DMS 273 (cell line): ENCODE data around the gene TIMM23B.
"Not testable (repeated sequence)": the region's sequence is repeated elsewhere in the genome, so short reads cannot be mapped to it uniquely, and the experiment has no call there.

Experiments
- DNase-seq: peaks from one replicate; lab custom pipeline; 2025; ENCODE audit not compliant: unreplicated experiment; lab: John Stamatoyannopoulos, UW

The TIMM23B gene

GRCh38 chr10:49941447-49942338 is at the start of gene TIMM23B, which contains the start of gene PARG:
Gene TIMM23B, plus strand, starts transcription at chr10:49942053. Its CDS starts 142 bp downstream, at chr10:49942195.
Gene PARG, minus strand, starts transcription at chr10:49942027. Its CDS starts 302 bp downstream, at chr10:49941725.
- peak; percentile 91 for DNase-seq

GRCh38 chr10:49899999-49900398 is 41.9 kb upstream of the TIMM23B start:
- DNase-seq: not testable (repeated sequence)

DNA sequence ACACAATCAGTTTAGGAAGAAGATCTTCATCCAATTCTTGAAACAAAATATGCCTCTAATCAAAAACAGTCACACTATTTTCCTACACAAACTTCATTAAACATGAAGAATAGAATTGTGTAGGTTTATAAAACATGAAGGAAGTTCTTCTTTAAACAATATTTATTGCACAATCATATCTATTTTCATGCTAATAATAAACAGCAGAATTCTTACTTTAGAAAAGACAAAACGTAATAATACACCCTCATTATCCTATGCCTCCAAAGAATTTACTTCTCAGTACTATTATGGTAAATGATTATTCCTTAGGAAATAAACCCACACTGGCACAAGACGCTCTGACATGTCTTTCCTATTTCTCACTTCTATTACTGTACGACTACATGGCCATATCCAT is 41.4 kb upstream of the TIMM23B start:
- not testable (repeated sequence) for DNase-seq

GRCh38 chr10:49903829-49904228 is 38.0 kb upstream of the TIMM23B start:
- not testable (repeated sequence) for DNase-seq

DNA sequence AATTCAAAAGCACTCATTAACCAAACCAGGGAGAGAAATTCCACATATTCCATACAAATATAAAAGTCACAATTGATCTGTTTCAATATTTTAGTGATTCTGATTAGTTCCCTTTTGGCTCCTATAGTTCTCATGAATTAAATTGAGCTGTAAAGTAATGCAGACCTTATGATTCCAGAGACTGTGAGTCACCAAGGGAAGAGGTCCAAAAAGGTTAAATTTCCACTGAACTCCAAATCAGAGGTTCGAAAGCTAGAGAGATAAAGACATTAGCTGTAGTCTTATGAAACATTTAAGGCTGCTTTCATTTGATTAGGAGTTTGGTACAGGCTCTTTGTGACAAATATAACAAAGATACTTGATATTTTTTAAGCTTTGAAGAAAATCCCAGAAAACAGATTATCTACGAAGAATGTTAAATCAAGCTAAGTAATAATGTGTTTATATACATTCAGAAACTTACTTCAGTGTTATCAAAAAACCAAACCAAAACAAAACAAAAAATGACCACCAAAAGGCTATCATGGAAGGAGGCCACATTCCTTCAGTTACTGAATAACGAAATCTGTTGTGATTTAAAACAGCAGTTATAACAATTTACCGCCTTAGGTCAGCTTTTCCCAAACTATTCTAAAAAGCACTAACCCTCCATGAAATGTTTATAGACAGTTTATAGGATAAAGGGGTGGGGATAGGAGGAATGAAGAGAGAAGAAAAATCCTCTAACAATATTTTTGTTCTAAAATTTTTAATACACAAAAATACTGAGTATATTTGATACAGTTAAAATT is 33.4 kb upstream of the TIMM23B start:
- DNase-seq: not testable (repeated sequence)

- DNase-seq: not testable (repeated sequence)
Observed at GRCh38 chr10:49910295-49910694, 31.6 kb upstream of the TIMM23B start.

- not testable (repeated sequence) for DNase-seq
Observed at GRCh38 chr10:49916451-49916850, 25.4 kb upstream of the TIMM23B start.

DNA sequence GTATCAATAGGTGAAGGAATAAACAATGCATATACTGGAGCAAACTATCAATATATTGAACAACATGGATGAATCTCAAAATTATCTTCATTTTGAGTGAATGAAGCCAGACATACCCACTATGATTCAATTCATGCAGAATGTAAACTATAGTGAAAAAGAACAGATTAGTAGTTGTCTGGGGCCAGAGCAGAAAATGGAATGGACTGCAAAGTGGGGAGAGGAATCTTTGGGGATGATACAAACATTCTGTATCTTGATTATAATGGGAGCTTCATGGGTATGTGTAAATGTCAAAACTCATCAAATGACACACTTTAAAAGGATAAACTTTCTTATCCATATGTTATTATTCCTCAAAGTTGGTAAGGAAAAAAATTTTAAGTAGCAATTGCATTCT is 23.9 kb upstream of the TIMM23B start:
- DNase-seq: not testable (repeated sequence)

GRCh38 chr10:49922041-49922440 is 19.8 kb upstream of the TIMM23B start:
- not testable (repeated sequence) for DNase-seq

- not testable (repeated sequence) for DNase-seq
Observed at GRCh38 chr10:49923572-49923971, 18.3 kb upstream of the TIMM23B start.

DNA sequence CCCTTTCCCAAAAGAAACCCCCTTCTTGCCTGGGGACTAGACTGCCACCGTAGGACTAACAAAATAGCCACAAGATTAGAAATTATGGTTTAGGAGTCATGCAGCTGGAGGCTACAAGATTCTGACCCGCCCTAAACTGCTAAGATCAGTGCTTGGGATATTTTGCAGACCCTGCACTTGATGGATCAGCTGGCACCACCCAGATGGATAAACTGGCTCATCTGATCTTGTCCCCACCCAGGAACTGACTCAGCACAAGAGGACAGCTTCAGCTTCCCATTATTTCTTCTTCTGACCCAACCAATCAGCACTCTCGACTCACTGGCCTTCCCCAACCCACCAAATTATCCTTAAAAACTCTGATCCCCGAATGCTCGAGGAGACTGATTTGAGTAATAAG is 10.6 kb upstream of the TIMM23B start:
- DNase-seq: not testable (repeated sequence)

GRCh38 chr10:49931959-49932728 is 9.7 kb upstream of the TIMM23B start:
- DNase-seq: not testable (repeated sequence)

DNA sequence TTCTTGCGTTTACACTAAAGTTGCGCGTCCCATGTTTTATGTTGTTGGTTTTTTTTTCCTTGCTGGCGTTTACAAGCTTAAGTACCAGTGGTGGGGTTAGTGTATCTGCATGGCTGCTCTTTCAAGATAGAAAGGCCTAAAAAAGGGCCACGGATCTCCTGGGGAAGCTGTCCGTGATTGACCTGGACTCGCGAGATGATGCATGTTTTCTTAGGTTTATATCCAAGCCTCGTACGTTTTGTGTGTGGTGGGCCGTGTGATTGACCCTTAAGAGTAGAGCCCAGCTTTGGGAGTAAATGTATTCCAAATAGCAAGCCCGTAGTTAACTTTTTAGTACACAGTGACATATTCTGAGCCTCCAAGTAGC is 469 bp downstream of the TIMM23B start:
- DNase-seq: peak; percentile 19

- DNase-seq: not testable (repeated sequence)
Observed at GRCh38 chr10:49943607-49944006, 1.8 kb downstream of the TIMM23B start.

DNA sequence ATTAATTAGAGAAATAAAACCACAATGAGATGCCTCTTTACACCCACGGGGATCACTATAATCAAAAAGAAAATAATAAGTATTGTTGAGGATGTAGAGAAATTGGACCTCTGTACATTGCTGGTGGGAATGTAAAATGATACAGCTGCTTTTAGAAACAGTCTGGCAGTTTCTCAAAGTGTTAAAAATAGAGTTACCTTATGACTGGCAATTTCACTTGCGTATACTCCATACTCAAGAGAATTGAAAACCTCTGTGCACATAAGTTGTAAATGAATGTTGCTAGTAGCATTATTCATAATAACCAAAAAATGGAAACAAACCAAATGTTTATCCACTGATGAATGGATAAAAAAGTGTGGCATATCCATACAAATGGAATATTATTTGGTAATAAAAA is 6.3 kb downstream of the TIMM23B start:
- not testable (repeated sequence) for DNase-seq

DNA sequence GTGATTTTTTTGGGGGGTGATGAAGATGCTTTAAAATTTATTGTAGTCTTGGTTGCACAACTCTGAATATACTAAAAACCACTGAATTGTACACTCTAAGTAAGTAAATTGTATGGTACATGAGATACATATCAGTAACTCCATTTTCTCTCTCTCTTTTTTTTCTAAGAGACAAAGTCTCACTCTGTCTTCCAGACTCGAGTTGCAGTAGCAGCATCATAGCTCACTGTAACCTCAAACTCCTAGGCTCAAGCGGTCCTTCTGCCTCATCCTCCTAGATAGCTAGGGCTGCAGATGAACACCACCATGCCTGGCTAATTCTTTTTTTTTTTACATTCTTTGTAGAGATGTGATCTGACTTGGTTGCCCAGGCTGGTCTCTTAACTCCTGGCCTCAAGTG is 6.9 kb downstream of the TIMM23B start:
- not testable (repeated sequence) for DNase-seq

DNA sequence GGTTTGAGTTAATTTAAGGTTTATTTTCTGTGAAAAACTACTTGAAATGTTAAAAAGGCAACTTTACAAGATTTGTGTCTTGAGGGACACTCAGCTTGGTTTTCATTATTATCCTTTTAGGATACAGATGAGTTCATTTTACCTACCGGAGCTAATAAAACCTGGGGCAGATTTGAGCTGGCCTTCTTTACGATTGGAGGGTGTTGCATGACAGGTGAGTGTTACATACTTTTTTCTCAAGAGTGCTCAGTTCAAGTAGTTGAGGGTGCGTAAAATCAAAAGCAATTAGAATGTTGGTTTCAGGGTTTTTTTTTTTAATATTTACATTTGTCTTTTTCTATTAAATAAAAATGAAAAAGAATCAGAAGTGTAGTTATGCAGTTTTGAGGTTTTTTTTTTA is 10.2 kb downstream of the TIMM23B start:
- DNase-seq: not testable (repeated sequence)

- peak; percentile 41 for DNase-seq
Observed at GRCh38 chr10:49953122-49953521, 11.3 kb downstream of the TIMM23B start.

DNA sequence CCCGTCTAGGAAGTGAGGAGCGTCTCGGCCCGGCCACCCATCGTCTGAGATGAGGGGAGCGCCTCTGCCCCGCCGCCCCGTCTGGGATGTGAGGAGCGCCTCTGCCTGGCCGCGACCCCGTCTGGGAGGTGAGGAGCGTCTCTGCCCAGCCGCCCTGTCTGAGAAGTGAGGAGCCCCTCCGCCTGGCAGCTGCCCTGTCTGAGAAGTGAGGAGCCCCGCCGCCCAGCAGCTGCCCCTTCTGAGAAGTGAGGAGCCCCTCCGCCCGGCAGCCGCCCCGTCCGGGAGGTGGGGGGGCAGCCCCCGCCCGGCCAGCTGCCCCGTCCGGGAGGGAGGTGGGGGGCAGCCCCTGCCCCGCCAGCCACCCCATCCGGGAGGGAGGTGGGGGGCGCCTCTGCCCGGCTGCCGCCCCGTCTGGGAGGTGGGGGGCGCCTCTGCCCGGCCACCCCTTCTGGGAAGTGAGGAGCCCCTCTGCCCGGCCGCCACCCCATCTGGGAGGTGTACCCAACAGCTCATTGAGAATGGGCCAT is 28.5 kb downstream of the TIMM23B start:
- DNase-seq: not testable (repeated sequence)

DNA sequence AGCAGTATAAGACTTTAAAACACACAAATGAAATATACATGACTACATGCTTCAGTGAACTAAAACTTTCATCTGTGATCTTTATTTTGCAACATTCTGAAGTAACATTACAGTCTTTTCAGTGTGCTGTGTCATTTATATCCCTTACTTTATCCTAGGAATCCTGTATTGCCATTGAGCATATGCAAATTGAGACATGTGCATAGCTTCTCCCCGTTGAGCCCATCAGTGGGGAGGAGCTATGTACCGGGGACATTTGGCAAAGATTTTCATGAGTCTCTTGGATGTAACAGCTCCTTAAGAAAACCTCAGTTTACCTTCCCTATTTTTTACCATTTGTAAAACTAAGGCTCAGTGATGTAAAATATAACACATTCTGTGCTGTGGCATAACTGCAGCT is 29.6 kb downstream of the TIMM23B start:
- not testable (repeated sequence) for DNase-seq

DNA sequence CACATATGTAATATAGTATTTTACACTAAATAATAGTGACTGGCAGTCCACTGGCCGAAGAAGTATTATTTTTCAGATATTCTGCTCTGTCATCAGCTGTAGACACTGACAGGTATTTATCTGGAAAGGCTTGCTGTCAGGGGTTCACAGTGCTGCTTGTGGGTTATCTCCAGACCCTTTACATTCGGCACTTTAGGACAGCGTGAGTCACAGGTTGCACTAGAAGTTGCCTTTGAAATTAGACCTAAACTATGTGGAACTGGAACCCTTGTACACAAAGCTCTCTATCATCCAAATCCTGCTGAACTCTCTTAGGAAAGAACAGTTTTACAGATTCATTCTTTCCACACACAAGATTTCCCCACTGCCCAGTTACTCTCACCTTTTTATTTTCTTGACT is 30.2 kb downstream of the TIMM23B start:
- not testable (repeated sequence) for DNase-seq
